Measurements from ENCODE around the gene TNNI3K.

TNNI3K gene

GRCh38 chr1:74375376-74375775 lies 140.2 kb downstream of the TNNI3K start:
- no peak overlapping the region for H3K4me3 ChIP-seq (ENCODE audit: low read depth, low read length)

GRCh38 chr1:74380252-74380651 lies 145.1 kb downstream of the TNNI3K start:
- no peak overlapping the region for H3K4me3 ChIP-seq (ENCODE audit: low read depth, low read length)

GRCh38 chr1:74388855-74389254 lies 153.7 kb downstream of the TNNI3K start:
- no peak overlapping the region for H3K4me3 ChIP-seq (ENCODE audit: low read depth, low read length)

DNA sequence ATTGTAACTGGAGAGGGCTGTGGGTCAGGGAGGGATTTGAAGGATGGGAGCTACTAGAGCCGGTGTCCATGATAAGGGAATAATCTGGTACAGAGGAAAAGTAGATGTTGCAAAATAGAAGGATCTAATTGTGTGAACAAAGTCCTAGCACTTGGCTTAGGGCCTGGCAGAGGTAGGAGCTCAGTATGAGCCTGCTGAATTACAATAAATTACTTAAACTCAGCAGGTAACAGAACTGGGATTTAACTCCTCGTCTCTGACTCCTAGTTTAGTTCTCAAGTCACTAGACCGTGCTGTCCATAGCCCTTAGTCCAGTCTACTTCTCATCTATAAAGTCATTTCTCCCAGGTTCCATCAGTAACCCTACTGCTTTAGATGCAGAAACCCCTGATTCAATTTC lies 157.0 kb downstream of the TNNI3K start:
- H3K4me3 ChIP-seq (ENCODE audit: low read depth, low read length): no peak overlapping the region

GRCh38 chr1:74392840-74393239 lies 157.7 kb downstream of the TNNI3K start:
- no peak overlapping the region for H3K4me3 ChIP-seq (ENCODE audit: low read depth, low read length)

DNA sequence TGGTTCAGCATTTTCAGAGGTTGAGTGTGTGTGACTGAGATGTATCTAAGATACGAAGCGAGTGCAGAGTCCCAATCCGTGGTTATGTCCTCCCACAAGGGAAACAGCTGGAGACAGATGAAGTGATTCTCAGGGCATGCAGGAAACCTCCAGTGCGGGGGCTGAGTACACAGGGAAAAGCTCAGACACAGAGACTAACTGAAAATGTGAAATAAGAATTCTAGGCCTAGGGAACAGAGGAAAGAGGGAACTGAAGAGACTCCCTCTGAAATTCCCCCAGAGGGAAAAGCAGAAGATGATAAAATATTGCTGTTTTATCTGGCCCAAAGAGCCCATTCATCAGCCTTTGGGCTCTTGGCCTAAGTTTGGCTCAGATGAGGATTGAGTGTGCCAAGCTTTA lies 160.4 kb downstream of the TNNI3K start:
- H3K4me3 ChIP-seq (ENCODE audit: low read depth, low read length): no peak overlapping the region

GRCh38 chr1:74396462-74396861 lies 161.3 kb downstream of the TNNI3K start:
- no peak overlapping the region for H3K4me3 ChIP-seq (ENCODE audit: low read depth, low read length)

DNA sequence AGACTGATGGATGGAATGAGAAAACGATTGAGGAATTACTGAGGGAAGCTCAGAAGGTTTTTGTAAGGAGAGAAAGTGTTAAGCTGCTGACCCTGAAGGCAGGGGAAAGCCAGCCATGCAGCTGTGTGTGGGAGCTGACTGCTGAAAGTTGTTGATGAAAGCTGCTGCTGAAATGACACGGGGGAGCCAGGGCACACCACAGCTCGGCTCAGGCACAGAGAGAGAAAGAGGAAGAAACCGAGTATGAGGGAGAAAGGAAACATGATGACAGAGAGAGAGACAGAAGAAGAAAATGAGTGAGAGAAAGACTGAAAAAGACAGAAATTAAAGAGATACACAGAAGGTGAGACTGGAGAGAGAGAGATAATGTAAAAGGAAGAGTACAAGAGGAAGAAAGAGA lies 161.7 kb downstream of the TNNI3K start:
- no peak overlapping the region for H3K4me3 ChIP-seq (ENCODE audit: low read depth, low read length)

DNA sequence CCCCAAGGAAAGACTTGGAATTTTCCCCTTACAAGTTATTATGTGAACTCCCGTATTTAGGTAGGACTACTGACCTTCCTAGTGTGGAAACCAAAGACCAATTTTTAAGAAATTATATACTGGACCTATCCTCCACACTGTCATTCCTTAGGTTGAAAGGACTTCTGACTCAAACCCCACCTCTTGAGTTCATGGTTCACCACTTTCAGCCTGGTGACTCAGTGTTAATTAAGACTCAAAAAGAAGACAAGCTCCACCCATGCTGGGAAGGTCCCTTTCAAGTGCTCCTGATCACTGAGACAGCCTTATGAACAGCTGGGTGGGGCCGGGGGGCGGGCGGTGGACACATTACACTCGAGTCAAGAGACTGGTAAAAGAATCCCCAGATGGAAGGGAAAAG lies 164.1 kb downstream of the TNNI3K start:
- no peak overlapping the region for H3K4me3 ChIP-seq (ENCODE audit: low read depth, low read length)

DNA sequence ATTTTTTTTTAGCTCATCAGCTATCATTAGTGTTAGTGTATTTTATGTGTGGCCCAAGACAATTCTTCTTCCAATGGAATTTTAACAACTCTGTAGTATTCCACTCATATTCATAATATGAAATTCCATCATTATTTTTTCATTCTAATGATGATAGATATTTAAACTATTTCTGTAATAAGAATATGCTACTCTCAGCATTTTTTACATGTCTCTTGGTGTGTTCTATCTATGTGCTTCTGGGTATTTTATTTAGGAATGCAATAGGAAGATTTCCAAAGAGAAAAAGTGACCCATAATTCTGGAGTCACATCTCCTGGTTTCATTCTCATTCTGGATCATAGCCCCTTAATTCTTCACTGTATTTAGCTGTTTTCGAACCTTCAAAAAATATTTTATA lies 167.7 kb downstream of the TNNI3K start:
- H3K4me3 ChIP-seq (ENCODE audit: low read depth, low read length): no peak overlapping the region

DNA sequence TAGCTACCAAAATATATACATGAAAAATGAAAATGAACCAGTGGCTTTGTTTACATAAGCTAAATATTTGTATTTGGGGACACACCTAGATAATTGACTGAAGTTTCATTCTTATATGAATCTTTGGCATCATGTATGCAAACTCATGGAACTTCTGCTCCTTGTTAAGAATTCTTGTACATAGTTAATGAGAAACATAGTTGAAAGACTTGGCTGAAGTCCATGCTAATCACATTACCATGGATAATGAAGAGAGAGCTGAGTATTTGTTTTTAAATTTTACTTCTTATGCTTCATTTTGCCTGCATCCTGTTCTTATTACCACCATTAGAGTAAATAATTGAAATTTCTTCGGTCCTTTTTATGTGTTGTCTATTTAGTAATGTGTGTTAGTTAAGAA lies 168.4 kb downstream of the TNNI3K start:
- no peak overlapping the region for H3K4me3 ChIP-seq (ENCODE audit: low read depth, low read length)

GRCh38 chr1:74406759-74407158 lies 171.6 kb downstream of the TNNI3K start:
- no peak overlapping the region for H3K4me3 ChIP-seq (ENCODE audit: low read depth, low read length)

DNA sequence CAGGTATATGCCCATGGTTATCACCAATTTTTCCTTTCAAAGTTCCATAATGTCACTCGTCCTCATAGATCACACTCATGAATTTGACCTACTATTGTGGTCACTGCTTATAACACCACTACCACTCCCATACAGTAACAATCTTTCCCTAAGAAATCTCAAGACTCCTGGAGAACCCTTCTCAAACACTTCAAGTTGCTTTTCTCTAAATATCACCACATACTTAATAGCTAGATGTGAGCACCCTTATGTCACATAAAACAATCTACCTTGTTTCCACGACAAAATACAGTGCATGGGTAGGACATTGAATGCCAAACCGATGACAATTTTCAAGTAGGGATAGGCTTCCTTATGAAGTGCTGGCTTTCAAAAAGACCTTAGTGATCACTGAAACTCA lies 172.7 kb downstream of the TNNI3K start:
- H3K4me3 ChIP-seq (ENCODE audit: low read depth, low read length): no peak overlapping the region

- H3K4me3 ChIP-seq (ENCODE audit: low read depth, low read length): no peak overlapping the region
Observed at GRCh38 chr1:74412244-74412643, 177.1 kb downstream of the TNNI3K start.

- no peak overlapping the region for H3K4me3 ChIP-seq (ENCODE audit: low read depth, low read length)
Observed at GRCh38 chr1:74415935-74416334, 180.7 kb downstream of the TNNI3K start.

GRCh38 chr1:74419611-74420010 lies 184.4 kb downstream of the TNNI3K start:
- H3K4me3 ChIP-seq (ENCODE audit: low read depth, low read length): no peak overlapping the region

DNA sequence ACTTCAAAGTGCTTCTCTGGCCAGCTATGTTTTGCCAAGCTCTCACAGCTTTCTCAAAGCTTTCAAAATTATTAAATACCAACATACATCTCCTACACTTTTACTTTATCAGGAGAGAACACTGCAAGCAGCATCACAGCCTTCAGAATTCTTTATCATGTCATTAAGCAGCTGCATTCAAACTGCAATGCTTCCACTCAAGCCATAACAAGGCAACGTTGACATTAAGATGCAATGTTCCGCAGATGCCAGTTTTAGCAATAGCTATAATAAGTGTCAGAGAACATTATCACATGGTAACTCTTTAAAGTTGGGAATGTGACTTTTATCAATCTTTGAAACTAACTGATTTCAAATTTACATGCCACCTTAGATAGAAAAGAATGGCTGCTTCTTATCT lies 185.3 kb downstream of the TNNI3K start:
- H3K4me3 ChIP-seq (ENCODE audit: low read depth, low read length): no peak overlapping the region

DNA sequence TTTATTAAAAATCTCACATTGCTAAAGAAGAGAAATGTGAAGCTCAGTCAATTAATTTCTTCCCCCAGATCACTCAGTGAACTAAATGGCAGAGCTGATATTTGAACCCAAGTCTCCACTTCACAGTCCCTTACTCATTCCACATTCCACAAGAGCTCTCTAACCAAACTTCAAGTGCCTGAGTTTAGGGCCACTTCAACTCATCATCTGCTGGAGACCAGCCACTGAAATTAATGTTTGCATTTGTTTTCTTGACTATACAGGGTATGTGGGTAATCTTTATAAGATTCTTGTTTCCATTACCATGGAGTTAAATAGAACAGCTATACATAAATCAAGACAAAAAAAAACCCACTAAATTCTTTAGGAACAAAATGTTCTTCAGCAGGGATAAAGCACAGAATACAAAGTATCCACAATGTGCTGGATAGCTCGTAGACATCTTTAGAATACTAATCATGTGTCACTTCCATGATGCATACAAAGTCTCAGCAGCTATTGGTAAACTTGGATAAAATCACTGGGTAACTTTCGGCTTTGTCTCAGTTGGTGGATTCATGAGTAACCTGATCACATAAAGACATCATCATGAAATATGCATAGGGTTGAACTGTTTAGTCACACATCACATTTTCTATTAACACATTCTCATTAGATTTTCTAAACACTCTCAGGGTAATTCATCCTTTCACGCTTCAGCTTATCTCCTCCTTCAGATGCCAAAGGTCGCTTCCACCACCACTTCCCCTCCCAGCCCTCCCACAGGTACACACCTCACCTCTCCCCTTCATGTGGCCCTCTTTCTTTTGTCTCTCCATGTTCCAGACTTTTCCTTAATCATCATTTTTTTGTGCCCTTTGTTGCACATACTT lies 187.5 kb downstream of the TNNI3K start:
- H3K4me3 ChIP-seq (ENCODE audit: low read depth, low read length): no peak overlapping the region

GRCh38 chr1:74423471-74423870 lies 188.3 kb downstream of the TNNI3K start:
- no peak overlapping the region for H3K4me3 ChIP-seq (ENCODE audit: low read depth, low read length)

DNA sequence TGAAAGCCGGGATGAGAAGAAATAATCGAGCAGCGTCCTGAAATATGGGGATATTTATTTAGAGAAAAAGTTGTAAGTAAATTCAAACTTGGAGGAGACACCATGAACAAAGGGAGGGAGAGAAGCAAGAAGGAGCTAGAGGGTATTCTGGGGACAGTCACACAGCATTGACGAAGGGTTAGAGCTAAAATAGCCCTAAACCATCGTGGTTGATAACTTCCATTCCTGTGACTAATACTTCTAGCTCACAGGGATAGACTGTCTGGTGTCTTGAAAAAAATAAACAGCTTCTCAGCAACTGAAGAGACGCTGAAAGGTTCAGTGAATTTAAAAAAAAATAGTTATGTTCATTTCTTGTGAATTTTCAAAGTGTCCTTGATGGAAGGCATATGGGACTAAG lies 190.5 kb downstream of the TNNI3K start:
- no peak overlapping the region for H3K4me3 ChIP-seq (ENCODE audit: low read depth, low read length)

DNA sequence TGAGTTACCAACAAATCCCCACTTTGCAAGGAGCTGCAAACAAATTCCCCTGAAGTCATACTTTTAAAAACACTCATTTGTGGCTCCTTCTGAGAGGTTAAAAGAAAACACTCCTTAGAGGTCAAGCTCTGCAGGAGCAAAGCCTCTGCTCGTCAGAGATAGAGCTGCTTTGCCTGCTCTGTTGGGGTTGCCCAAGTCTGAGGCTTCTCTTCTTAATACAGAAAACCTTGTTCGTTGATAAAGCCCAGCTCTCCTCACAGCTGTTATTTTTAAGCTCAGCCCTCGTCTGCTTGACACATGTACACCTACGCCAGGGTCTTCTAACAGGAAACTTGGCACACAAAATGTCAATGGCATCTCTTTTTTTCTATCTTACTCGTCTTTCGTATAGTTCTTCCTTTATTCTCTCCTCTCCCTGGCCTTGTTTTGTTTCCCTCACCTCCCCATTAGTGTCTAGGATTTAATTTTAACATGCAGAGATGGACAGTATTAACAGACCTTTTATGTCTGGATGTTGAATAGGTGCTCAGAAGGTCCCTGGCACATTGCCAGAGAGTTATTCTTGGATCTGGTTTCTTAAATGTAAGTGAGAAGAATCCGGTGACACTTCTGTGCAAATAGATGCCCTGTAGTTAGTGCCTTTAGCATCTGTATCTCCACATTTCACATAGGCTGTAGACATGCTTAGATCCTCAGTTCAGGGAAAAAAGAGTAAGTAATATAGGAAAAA lies 191.2 kb downstream of the TNNI3K start:
- H3K4me3 ChIP-seq (ENCODE audit: low read depth, low read length): no peak overlapping the region

DNA sequence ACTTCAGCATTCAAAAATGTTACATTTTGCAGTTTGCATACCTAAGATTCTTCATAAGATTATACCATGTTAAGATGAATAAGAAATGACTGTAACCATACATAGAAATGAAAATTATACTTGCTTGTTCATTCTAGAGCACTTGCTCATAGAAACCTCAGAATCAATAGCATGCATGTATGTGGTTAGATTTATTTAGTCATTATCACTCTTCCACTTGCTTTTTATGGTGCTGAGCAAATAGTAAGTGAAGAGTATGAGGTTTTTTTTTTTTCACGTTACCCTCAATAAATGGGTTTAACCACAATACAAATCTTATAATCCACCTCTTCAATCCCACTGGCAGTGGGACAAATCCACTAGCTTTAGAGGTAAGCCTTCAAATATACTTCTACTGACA lies 192.5 kb downstream of the TNNI3K start:
- H3K4me3 ChIP-seq (ENCODE audit: low read depth, low read length): no peak overlapping the region
